ENCODE results near the gene ABCA2. TPM values are rescaled to one million over a fixed set of nuclear protein-coding genes. Genes with fewer than 3 reads are reported as not detected.

Gene ABCA2
- total RNA-seq, 2 donors from 2014 or later, result 28.3 to 28.5 TPM

- Histone ChIP-seq H3K4me1 (peaks cover 0 to 50% of the 10 kb centered on the region in 2 donors), H3K36me3 (no peaks in the 10 kb centered on the region), H3K27me3 (peaks cover 0 to 17% of the 10 kb centered on the region in 2 donors), H3K27ac (no peak overlapping the region), H3K9me3 (no peaks in the 10 kb centered on the region), H3K4me3 (no peak overlapping the region)
- no peak for DNase-seq (ENCODE audit: low spot score)
- no peak for TF ChIP-seq CTCF (IDR thresholded peaks at IDR 0.05)
Measured at GRCh38 chr9:137048655-137049543, 20.9 kb upstream of the ABCA2 start.

DNA sequence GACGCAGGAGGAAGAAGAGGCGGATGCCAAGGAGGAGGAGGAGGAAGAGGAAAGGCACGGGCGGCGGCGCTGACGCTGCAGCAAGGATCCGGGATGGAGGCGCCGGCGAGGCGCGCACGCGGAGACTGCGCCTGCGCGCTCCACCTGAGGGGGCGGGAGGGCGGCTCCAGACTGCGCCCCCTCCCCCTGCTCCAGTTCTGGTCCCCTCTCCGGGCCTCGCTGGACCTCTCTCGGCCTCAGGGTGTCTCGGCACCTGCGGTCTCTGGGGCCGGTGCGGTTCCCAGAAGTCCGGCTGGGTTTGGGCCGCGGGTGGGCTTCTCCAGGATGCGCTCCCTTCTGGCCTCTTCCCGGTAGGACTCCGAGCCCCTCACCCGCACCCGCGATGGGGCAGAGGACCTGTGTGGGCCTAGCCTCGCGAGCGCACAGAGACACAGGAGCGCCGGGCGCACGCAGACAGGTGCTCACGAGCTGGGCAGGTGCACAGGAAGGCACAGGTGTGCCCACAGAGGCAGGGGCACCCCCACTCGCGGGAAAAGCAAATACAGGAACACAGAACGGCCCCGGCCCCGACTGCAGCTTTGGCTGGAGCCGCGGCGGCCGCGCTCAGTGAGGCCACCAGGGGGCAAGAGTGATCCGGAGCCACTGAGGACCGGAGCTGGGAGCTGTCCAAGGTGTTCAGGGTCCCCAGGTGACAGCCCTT is 18.2 kb upstream of the ABCA2 start, which contains the start of gene NPDC1:
Gene NPDC1 (minus strand): TSS at position 90 of the 700 bp plus-strand sequence. CDS start 188 bp downstream, outside the sequence.
- peak within 1 kb of the TSS; percentile 49 to 60 for H3K4me3 ChIP-seq
- H3K27ac ChIP-seq, result peak within 1 kb of the TSS; percentile 67 to 77
- H3K36me3 ChIP-seq, result no peaks in the 10 kb centered on the region
- H3K9me3 ChIP-seq, result no peaks in the 10 kb centered on the region
- peaks cover 0 to 12% of the 10 kb centered on the region in 2 donors for H3K27me3 ChIP-seq
- peak; percentile 80 for DNase-seq (ENCODE audit: low spot score)
- TF ChIP-seq CTCF (IDR thresholded peaks at IDR 0.05), result peak; percentile 87 to 93
- peaks cover 0 to 53% of the 10 kb centered on the region in 2 donors for H3K4me1 ChIP-seq

- DNase-seq (ENCODE audit: low spot score), result no peak
- Histone ChIP-seq H3K36me3 (peaks cover 4% of the 10 kb centered on the region), H3K4me1 (peaks cover 0 to 53% of the 10 kb centered on the region in 2 donors), H3K27ac (peak overlapping the region; percentile 67 to 77), H3K4me3 (peak overlapping the region; percentile 49 to 60), H3K9me3 (no peaks in the 10 kb centered on the region), H3K27me3 (peaks cover 0 to 12% of the 10 kb centered on the region in 2 donors)
- no peak for TF ChIP-seq CTCF (IDR thresholded peaks at IDR 0.05)
Measured at GRCh38 chr9:137045294-137046087, 17.5 kb upstream of the ABCA2 start.

GRCh38 chr9:137044502-137045177 is 16.6 kb upstream of the ABCA2 start:
- Histone ChIP-seq H3K27me3 (peaks cover 0 to 10% of the 10 kb centered on the region in 2 donors), H3K36me3 (peaks cover 12% of the 10 kb centered on the region), H3K27ac (peak overlapping the region; percentile 58 to 77), H3K4me3 (peak overlapping the region; percentile 49 to 60), H3K9me3 (no peaks in the 10 kb centered on the region), H3K4me1 (peaks cover 0 to 53% of the 10 kb centered on the region in 2 donors)
- DNase-seq (ENCODE audit: low spot score), result no peak
- TF ChIP-seq CTCF (IDR thresholded peaks at IDR 0.05), result no peak

DNA sequence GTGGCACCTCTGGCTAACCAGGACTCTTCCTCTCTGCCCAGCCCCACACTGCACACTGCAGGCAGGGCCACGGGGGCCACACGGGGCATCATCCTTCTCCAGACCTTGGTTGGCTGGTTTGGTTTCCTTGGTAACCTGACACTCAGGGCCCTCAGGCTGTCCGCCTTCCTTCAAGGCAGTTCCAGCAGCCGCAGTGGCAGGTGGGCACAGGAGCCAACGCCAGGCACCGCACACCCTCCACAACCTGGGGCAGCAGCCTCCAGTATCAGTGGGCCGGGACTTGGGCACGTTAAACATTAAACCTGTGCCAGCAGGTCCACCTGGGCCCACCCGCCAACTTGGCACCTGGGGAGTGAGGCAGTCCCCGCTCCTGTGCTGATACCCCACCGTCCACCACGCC is 16.0 kb upstream of the ABCA2 start:
- no peak for TF ChIP-seq CTCF (IDR thresholded peaks at IDR 0.05)
- H3K4me1 ChIP-seq, result peaks cover 0 to 51% of the 10 kb centered on the region in 2 donors
- DNase-seq (ENCODE audit: low spot score), result no peak
- peaks cover 0 to 4% of the 10 kb centered on the region in 2 donors for H3K27me3 ChIP-seq
- peak overlapping the region; percentile 58 to 73 for H3K27ac ChIP-seq
- H3K36me3 ChIP-seq, result peaks cover 18% of the 10 kb centered on the region
- no peaks in the 10 kb centered on the region for H3K9me3 ChIP-seq
- H3K4me3 ChIP-seq, result peak overlapping the region; percentile 49 to 60
